GM18517 (cell line): ENCODE data around the gene MED12L.
"Not testable (repeated sequence)": the region's sequence is repeated elsewhere in the genome, so short reads cannot be mapped to it uniquely, and the experiment has no call there.

ENCODE experiments used
- ATAC-seq: cut with Tn5 transposase; IDR thresholded peaks from one replicate; pipeline ENCODE4 v1.9.1; 2021; ENCODE audit warnings: mild to moderate bottlenecking, moderate library complexity; ENCODE audit not compliant: unreplicated experiment

MED12L gene

DNA sequence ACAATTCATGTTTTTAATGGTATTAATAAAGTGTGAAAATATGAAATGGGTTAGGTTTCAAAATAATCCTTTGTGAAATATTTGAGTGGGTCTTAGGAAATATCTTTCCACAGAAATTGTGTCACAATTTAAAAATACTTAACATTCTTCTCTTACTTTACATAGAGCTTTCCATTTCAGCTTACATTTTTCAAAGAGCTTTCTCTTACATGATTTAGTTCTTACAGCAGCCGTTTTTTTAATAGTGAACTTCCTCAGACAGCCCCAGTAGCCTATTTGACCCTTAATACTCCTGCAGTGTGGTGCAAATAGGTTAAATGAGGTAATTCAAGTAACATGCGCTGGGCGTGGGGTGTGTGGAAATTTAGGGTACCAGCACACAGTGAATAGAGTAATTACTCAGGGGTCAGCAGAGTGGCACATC, 277.3 kb downstream of the MED12L start:
- ATAC-seq = no peak

DNA sequence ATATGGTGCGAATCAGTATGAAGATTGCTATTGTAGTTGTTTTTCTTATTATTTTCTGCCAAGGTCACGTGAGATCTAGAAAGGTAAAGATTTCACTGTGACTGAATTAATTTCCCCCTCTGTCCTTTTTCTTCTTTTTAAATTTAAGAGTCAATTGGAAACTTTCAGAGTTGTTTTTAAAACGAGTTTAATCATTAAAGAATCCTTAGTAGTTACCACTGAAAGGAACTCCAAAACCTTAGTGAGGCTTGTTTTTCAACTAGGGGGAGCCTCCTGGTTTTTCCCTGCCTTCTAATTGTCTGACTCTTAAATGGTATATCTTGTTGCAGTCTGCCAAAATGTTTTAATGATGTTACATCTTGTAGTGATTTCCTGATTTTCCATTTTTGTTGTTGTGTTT, 281.5 kb downstream of the MED12L start:
- ATAC-seq = no peak

DNA sequence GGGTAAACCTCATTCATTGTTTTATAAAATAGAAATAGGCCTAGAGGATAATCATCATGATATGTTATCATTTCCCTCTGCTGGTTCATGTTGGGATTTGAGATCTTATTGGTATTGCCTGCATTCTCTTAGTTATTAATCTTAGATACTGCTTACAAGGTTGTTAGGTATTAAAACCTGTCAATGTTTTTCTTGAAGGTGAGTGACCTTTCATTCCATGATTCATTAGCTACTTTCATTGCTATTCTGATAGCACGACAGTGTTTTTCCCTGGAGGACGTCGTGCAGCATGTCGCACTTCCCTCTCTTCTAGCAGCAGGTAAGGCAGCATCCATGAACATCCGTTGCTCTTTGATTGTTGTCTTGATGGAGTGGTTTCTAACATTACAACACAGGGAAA, 282.0 kb downstream of the MED12L start:
- ATAC-seq = no peak

DNA sequence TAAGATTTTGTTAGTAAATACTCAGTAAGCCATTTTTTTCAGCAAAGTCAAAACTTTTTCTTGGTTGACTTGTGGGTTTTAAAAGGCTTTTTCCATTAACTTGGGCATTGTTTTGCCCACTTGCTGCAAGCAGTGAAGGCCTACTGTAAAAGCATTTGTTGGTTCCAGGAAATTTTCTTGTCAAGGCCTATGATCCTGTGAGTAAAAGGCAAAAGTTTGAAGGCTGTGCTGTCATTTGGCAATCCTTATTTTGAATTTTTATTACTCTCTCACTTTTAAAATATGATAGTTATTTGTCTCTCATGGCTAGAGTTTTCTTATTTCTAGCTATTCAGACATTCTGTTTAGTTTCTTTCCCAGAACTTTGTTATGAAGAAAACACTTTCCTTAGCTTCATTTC, 286.1 kb downstream of the MED12L start:
- no peak for ATAC-seq

DNA sequence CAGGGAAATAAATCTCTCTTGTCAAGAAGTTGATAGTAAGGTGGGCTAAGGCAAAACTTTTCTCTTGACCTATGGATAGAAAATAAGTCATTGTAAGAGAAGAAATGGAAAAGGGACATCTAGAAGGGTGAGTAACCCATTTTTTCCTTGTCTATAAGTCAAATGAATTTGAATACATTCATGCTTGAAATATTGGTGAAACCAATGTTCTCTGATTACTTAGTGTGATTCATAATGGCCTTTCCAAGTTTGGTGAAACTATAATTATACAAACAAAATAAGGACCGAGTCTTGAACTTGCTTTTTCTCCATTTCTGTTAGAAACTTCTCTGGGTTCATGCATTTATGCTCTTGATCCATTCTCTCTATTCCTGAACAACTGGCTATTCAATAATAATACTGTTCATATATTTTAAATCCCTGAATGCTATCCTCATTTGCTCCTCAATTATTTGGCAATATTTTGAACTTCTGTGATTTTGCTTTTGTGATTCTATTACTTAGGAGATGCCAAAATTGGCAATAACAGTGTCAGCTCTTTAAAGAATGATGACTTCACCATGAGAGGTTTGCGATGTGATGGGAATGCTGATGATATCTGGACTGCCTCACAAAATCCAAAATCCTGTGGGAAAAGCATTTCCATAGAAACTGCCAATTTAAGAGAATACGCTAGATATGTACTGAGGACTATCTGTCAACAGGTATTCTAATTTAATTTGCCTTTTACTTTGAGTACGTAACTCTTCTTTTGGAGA, 286.8 kb downstream of the MED12L start:
- ATAC-seq = no peak

DNA sequence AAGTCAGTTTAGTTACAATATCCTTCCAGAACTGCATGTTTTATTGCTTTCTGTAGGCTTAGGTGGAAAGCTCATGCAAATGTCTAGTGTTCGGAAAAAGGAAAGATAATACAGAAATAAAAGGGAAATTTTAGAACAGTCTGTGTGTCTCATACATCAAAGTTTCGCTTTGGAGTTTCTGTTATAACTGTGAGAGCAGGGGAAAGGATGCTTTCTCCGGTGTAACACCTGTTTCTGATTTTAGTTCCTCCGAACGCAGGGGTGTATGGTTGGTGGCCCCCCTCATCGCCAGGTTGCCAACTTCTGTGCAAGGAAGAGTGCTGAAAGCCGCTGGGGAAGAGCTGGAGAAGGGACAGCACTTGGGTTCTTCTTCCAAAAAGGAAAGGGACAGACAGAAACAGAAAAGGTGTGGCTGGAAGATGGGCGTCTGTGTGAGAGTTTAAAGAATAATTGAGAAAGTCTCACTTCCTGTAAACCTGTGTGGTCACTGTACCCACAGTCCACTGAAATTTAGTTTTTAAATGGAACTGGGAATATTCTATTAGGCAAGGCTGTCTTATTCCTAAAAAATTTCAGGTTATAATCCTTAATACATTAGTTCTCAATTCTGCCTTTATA, 292.4 kb downstream of the MED12L start:
- ATAC-seq = peak; percentile 55

DNA sequence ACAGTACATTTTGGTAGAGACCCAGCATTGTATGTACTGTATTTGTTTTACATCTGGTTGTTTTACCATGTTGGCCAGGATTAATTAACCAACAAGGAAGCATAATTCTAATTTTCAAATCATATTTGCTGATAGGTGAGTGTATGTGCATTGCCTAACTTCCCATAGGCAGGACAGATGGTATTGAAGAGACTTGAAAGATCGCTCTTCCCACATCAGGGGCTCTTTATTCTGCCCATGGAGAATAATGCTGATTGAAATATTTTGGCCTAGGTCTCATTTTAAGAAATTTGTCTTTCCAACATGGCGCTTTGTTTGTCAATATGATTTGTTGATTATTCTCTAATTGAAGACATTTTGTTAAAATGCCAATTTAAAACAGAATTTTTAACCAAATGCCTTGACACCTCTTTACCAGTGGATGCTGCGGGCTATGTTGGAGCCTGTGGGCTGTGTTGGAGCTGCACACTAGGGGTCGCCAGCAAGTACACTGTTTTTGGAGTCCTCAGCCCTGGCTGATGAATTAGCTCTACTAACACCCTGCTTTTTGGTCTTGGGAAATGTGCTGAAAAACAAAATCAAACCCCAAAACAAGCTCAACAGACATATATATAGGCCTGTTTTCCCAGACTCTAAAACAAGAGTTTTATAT, 293.7 kb downstream of the MED12L start:
- peak; percentile 40 for ATAC-seq

DNA sequence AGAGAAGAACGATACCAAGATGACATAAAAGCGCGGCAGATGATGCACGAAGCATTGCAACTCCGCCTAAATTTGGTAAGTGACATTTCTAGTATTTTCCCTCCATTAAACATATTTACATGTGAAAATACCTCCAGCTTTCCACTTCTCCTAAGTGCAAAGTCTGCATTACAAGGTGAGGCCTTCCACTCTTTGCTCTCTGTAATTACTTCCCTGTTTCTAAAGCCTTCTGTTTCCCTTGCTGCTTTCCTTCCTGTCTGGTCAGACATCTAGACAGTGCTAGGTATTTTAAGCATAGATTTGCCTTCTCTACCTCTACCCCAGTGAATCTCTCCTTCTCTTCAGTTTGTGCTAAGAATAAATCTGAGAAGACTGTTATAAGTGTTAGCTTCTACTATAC, 297.2 kb downstream of the MED12L start:
- no peak for ATAC-seq

DNA sequence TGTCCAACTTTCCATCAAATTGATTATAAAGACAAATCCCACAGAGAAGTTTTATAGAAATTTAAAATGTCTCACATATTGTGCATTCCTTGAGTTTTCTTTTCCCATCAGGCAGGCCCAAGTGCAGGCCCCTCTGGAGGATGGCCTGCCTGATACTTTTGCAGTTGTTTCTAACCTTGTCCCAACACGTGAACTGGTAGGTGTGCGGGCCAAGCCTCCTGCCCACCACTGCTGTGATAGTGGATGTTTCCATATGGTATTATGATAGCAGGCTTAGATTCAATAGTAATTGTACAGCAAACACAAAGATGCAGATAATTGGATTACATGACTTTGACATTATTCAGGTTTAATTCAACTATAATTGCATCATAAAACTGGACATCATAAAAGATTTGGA, 297.6 kb downstream of the MED12L start:
- ATAC-seq = no peak

DNA sequence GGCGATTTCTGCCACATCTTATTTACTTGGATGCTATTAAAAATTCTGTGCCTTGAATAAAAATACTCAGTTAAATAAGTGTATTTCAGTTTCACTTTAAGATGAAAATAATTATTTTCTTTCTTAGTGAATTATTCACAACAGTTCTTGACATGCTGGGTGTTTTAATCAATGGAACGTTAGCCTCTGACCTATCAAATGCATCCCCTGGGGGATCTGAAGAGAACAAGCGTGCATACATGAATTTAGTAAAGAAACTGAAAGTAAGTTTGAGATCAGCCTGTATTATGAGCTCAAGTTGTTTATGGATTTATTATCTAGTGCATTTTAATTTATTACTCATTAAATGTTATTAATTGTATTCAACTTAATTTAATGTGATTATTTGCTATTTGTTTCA, 298.5 kb downstream of the MED12L start:
- peak; percentile 60 for ATAC-seq

DNA sequence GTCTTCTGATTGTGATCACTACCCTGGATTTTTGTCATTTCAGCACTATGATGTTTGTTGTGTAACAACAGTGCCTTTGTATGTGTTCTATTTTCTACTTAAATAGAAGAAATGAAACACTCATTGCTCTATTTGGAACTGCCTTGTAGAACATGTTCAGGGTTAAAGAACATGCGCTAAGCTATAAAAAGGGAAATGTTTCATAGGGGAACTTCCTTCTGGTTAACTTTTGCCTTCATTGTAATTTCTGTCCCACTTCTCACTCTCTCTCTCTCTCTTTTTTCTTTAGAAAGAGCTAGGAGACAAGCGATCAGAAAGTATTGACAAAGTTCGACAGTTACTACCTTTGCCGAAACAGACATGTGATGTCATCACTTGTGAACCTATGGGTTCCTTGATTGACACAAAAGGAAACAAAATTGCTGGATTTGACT, 299.3 kb downstream of the MED12L start, which contains the start of gene P2RY12:
P2RY12 (minus strand) TSS at position 13 of the 434 bp plus-strand sequence. CDS start 45,908 bp downstream, outside the sequence.
- peak; percentile 50 for ATAC-seq

DNA sequence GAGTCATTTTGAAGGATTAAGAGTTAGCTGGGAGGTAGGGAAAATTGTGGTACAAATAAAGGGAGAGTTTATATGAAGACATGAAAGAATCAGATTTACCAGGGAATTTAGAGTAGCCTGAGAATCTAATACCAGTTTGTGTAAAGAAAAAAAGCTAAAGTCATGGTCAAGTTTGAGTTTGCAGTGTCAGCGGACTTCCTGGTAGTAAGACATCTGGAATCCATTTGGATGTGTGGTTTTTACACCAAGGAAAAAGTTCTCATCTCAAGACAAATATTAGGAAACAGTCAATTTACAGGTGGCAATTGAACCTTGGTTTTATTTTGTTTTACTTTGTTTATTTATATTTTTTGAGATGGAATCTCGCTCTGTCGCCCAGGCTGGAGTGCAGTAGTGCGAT, 300.6 kb downstream of the MED12L start:
- ATAC-seq = no peak

DNA sequence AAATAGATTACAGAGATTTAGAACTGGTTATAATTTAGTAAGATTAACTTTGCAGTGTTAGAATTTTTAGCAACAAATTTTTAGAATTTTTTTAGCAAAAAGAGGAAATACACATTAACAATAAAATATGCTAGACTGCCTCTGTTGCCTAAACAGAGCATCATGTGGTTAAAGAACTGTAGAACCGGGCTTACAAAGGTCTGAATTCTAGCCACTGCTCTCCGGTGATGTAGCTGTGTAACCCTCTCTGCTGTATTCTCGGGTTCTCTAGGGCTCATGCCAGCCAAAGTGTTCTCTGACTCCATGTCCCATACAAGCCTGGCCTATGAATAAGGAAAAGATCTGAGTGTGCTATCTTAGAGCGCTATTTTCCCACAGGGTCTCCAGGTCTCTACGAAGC, 302.0 kb downstream of the MED12L start:
- ATAC-seq = no peak

DNA sequence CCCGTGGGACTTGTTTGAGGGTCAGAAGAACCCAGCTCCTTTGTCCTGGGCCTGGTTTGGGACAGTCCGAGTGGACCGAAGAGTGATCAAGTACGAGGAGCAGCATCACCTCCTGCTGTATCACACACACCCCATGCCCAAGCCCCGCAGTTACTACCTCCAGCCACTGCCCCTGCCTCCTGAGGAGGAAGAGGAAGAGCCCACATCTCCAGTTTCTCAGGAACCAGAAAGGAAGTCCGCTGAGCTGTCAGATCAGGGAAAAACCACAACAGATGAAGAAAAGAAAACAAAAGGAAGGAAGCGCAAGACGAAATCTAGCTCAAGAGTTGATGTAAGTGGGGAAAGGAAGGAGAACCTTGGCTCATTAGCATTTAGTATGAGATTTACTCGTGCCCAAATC, 302.4 kb downstream of the MED12L start:
- no peak for ATAC-seq

DNA sequence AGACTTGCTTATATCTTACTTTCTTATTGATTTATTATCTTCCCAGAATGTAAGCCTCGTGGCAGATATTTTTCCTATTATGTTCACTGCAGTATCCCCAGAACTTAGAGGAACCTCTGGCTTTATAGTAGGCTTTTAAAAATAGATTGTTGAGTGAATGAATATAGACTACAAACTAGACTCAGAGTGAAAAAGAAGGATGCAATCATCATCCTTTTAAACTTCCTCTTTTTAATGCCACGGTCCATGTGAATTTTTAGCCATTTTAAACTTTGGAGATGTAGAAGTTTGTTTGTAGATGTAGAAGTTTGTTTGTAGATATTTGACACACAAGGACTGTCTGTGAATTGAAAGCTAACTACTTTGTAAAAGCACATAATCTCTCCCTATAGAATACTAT, 306.3 kb downstream of the MED12L start:
- no peak for ATAC-seq

DNA sequence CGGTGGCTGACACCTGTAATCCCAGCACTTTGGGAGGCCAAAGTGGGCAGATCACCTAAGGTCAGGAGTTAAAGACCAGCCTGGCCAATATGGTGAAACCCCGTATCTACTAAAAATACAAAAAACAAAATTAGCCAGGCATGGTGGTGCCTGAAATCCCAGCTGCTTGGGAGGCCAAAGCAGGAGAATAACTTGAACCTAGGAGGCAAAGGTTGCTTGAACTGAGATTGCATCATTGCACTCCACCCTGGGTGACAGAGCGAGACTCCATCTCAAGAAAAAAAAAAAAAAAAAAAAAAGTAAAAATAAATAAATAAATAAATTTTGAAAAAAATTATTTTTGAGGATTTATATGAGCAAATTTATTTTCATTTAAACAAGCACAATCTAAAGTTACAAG, 306.7 kb downstream of the MED12L start:
- not testable (repeated sequence) for ATAC-seq

DNA sequence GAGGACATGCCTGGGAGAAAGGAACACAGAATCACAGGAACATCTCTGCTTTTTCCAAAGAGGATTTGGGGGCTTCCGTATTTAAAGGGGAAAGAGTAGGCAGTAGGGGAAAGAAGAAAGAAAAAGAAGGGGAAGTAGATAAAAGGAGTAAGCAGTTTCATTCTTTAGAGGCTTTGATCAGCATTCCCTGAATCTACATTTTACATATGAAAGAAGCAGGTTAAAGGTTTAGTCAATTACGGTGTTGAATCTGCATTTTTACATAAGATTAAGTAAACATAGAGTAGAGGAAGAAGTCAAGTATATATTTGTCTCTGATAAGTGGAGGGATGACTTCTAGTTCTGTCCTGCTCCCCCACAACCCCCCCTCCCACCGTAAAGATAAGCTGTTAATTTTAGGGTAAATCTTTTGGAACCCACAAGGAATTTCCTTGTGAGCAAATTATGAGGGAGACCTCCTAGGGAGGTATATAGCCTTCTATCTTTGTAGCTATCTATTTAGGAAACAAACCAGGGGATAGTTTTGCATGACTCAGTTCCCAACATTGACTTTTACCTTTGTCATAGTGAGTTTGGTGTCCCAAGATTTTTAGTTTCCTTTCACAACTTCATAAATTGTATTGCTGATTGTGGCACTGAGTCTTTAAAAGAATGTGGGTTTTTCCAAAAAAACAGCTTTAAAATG, 307.8 kb downstream of the MED12L start:
- no peak for ATAC-seq

DNA sequence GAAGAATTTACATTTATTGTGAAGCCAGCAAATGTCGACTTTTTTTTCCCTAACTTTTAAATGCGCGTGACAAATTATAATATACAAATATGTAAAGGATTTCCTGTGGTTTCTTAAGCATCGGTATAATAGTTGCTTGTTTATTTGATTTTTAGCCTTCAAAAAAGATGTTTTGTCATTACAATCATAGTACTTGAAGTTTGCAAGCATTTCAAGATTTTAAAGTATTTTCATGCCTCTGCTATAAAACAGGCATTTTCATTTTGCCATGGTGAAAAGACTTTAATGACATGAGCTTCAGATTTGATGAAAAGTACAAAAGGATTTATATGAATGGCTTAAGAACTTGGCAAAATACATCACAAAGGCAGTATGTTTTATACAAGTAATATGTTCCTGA, 308.5 kb downstream of the MED12L start:
- no peak for ATAC-seq

DNA sequence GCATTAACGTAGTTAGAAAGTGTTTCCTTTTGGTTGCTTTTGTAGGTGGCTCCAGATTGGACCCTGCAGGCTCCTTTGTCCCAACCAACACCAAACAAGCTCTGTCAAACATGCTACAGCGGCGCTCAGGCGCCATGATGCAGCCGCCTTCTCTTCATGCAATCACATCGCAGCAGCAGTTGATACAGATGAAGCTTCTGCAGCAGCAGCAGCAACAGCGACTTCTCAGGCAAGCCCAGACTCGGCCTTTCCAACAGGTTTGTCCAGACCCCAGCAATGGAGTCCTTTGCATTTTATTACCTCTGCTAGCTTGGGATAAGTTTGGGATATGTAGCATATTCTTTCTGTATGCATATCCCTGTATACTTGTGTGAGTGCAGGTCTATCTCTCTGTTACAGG, 309.1 kb downstream of the MED12L start:
- no peak for ATAC-seq

DNA sequence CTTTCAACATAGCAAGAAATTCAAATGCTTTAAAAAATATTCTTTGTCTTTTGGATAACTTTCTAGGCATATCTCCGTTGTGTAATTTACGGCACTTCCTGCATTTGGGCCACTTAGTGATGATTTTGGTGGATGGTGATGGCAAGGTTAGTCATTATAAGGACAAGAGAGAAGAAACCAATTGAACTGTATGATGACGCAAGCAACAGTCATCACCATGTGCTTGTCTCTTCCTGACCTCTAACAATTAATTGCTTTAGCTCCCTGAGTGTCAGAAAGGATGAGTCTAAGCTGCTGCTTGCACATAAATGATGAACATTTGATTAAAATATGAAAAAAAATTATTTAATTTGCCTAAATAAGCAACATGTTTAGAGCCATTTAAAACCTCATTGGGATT, 310.3 kb downstream of the MED12L start:
- no peak for ATAC-seq

DNA sequence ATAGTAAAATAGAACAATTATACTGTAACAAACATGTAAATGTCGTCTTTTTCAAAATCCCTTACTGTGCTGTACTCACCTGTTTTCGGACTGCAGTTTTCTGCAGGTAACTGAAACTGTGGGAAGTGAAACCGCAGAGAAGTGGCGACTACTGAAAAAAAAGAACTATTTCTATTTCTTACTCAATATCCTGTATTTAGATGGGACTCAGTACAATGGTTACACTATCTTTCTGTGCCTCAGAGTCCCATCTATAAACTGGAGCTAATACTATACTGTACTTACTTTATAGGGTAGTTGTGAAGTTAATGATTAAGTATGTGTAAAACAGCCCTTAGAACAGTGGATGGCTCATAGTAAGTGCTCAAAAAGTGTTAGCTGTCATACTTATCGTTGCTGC, 313.4 kb downstream of the MED12L start:
- ATAC-seq = no peak
